ENCODE measurements around the gene HEPACAM. TPM values are rescaled to one million over a fixed set of nuclear protein-coding genes. Genes with fewer than 3 reads are reported as not detected.

HEPACAM gene
- total RNA-seq, 1 experiment from 2014 or later: not detected

GRCh38 chr11:124895471-124895971 is 40.3 kb downstream of the HEPACAM start:
- H3K9ac ChIP-seq (ENCODE audit: extremely low read depth, insufficient read length, low read length): no peak overlapping the region
- no peak overlapping the region for H3K4me3 Mint-ChIP-seq

More at GRCh38 chr11:124895471-124895971, 40.3 kb downstream of the HEPACAM start:
- Histone ChIP-seq H2AFZ (ENCODE audit: low read length) (no peak overlapping the region), H4K20me1 (ENCODE audit: control insufficient read depth, insufficient read depth, insufficient read length) (no peaks in the 10 kb centered on the region), H3K23ac (ENCODE audit: insufficient read length, low read depth, low read length) (no peak overlapping the region), H3K4ac (ENCODE audit: low read depth, low read length) (no peak overlapping the region), H2BK12ac (ENCODE audit: insufficient read length, low read depth, low read length) (no peak overlapping the region), H4K8ac (replicated peaks; ENCODE audit: insufficient read length, low read depth, low read length) (no peak overlapping the region), H2BK5ac (ENCODE audit: insufficient read length, low read length) (no peak overlapping the region), H4K5ac (ENCODE audit: insufficient read length, low read depth, low read length) (no peak overlapping the region), H3K4me1 (ENCODE audit: insufficient read depth, low read length) (peaks cover 4% of the 10 kb centered on the region; the same call in 1 of the 2 replicates), H3K79me1 (ENCODE audit: insufficient read depth, low read depth, low read length, poor library complexity, severe bottlenecking) (no peaks in the 10 kb centered on the region), H2BK20ac (ENCODE audit: low read depth, low read length, poor library complexity, severe bottlenecking) (no peak overlapping the region), H3K18ac (ENCODE audit: insufficient read length, low read depth, low read length) (no peak overlapping the region), H3K27me3 (ENCODE audit: insufficient read depth, low read length) (no peaks in the 10 kb centered on the region), H2BK120ac (ENCODE audit: low read depth, low read length, poor library complexity, severe bottlenecking) (no peak overlapping the region), H4K91ac (ENCODE audit: insufficient read length, low read depth, low read length) (no peak overlapping the region), H3T11ph (ENCODE audit: low read length) (no peak overlapping the region), H3K14ac (ENCODE audit: insufficient read depth, low read length) (no peak overlapping the region), H3K79me2 (ENCODE audit: insufficient read depth, low read length) (no peaks in the 10 kb centered on the region), H3K9me3 (ENCODE audit: control insufficient read depth, low read depth, low read length) (no peaks in the 10 kb centered on the region), H3K4me2 (ENCODE audit: insufficient read depth, insufficient read length, low read length) (no peak overlapping the region), H3K27ac (ENCODE audit: insufficient read length, low read depth, low read length) (no peak overlapping the region), H3K23me2 (ENCODE audit: insufficient read length, low read depth, low read length, poor library complexity, severe bottlenecking) (no peaks in the 10 kb centered on the region), H3K56ac (ENCODE audit: insufficient read length, low read depth, low read length) (no peak overlapping the region), H2AK5ac (ENCODE audit: insufficient read length, low read length) (no peak overlapping the region), H2BK15ac (ENCODE audit: low read depth, low read length) (no peak overlapping the region)
- Mint-ChIP-seq H3K9me3 (no peaks in the 10 kb centered on the region), H3K27ac (no peak overlapping the region), H3K4me1 (peaks cover 16 to 17% of the 10 kb centered on the region in 2 experiments), H3K27me3 (ENCODE audit: low read depth) (peaks cover 15% of the 10 kb centered on the region), H3K36me3 (ENCODE audit: insufficient read depth in 1 of 3, low read depth in 3 of 3) (no peaks in the 10 kb centered on the region)
- peak; percentile 27 for DNase-seq
- WGBS (ENCODE audit: extremely low coverage, insufficient read length, low lambda C conversion rate): no CpG with 5 or more reads among the region's 20 CpGs
- no peak for TF ChIP-seq CTCF (conservative IDR thresholded peaks at IDR 0.05)

Measured in H9 (cell line).